HG02973 (cell line): ENCODE measurements around the gene ZNF778.
A peak's percentile ranks its signal among the peaks of the same experiment; 100 is the strongest.

Experiments
- ATAC-seq: cut with Tn5 transposase; IDR thresholded peaks from one replicate; pipeline ENCODE4 v1.9.1; 2021; ENCODE audit warnings: moderate library complexity; ENCODE audit not compliant: unreplicated experiment

The ZNF778 gene

DNA sequence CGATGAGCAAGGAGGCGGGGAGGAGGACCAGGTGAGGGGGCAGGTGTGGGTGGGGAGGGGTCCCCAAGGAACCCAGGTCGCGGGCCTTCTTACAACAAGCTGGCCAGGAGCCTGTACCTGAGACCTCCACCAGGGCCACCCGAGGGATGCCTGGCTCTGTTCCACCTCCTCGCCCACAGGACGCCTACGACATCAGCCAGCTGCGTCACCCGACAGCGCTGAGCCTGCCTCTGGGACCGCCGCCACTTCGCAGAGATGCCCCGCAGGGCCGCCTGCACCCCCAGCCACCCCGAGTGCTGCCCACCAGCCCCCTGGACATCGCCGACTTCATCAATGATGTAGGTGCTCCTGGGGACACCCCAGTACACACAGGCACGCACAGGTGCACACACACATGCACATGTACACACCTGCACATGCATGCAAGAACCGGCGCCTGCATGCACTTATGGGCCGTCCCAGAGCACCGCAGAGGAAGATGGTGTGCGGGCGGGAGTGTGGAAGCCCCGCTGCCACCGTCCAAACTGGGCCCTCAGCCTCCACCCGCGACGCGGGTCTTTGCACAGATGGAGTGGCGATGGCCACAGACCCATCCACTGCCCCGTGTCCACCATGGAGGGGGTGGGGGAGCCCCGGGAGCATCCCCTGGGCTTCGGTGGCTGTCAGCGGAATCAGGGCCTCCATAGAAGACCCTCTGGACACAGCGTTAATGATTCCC is 23.8 kb upstream of the ZNF778 start:
- no peak for ATAC-seq

DNA sequence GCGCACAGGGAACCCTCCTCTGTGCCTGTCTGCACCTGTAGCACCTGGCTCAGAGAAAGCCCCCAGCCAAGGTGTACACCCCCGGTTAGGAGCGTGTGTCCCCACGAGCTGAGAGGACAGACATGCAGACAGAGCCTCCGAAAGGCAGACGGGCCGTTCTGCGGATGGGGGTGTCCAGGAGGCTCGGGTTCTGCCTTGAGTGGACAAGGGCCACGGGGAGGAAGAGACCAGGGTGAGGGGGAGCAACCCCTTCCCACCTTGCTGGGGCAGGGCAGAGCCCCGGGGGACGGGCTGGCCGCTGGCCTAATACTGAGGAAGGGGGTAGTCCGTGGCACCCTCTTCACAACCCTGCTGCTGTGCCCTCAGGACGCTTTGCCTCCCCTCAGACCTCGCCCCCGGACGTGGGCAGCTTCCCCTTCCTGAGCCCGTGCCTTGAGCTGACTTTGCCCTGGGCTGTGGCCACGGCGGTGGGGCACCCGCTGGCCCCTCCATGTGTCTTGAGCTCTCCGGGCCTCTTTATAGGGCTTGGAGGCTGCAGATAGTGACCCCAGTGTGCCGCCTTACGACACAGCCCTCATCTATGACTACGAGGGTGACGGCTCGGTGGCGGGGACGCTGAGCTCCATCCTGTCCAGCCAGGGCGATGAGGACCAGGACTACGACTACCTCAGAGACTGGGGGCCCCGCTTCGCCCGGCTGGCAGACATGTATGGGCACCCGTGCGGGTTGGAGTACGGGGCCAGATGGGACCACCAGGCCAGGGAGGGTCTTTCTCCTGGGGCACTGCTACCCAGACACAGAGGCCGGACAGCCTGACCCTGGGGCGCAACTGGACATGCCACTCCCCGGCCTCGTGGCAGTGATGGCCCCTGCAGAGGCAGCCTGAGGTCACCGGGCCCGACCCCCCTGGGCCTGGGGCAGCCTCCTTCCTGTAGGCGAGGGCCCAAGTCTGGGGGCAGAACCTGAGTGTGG is 22.9 kb upstream of the ZNF778 start:
- no peak for ATAC-seq

DNA sequence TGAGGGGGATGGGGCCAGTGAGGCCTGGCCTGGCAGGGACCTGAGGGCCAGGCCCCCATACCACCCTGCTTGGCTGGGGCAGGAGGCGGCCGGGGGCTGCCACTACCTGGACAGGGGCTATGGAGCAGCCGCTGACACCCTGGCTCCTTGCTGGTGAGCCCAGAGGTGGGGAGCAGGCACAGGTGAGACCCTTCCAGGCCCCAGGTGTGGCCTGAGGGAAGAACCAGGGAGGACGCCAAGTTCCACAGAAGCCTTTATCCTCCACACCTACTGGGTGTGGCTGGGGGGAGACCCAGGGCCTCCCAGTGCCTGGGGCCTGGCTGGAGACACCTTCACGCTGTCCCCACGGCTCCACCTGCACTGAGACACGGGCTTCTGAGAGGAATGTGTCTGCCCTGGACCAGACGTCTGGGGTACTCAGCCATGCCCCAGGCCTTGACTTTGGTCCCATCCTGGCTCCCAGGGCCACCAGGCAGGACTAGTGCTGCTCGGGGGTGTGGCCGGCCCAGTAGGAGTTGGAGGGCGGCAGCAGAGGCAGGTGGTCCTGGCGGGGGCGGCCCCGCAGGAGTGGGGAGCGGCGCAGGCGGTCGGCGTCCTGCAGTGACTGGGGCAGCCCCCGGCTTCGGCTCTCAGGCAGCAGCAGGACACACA is 21.9 kb upstream of the ZNF778 start:
- ATAC-seq: no peak

- no peak for ATAC-seq
Measured at GRCh38 chr16:89197033-89197632, 20.4 kb upstream of the ZNF778 start.

DNA sequence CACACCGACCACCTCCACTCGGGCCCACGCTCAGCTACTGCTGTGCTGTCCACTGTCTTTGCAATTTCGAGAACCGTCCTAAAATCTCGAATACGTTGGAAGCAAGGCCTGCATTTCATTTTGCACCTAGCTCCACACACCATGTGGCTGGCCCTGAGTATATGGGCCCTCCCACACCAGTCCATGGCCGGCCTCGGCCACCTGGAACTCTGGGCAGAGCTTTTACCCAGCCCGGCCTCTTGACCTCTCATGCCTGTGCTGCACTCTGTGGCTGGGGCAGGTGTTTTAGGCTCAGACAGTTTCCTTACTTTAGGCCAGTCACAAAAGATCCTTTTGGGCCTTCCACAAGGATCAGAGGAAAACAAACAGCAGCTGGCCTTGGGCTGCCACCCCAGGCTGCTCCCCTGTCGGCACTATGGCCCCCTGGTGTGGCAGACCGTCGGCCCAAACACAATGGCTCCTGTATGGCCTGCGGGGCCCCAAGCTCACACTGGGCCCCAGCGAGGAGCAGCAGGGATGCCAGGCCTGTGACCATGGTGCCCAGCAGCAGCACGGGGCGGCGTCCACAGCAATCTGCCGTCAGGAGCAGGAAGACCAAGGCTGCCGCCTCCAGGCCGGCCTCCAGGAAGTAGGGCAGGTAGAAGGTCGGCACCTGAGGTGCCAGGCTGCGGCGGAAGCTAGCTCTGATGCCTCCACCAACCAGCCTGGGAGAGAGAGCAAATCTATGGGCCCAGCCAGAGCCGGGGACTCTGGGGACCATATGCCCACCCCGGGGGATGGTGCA is 19.7 kb upstream of the ZNF778 start:
- ATAC-seq: no peak

- no peak for ATAC-seq
Measured at GRCh38 chr16:89198417-89199240, 18.9 kb upstream of the ZNF778 start.

DNA sequence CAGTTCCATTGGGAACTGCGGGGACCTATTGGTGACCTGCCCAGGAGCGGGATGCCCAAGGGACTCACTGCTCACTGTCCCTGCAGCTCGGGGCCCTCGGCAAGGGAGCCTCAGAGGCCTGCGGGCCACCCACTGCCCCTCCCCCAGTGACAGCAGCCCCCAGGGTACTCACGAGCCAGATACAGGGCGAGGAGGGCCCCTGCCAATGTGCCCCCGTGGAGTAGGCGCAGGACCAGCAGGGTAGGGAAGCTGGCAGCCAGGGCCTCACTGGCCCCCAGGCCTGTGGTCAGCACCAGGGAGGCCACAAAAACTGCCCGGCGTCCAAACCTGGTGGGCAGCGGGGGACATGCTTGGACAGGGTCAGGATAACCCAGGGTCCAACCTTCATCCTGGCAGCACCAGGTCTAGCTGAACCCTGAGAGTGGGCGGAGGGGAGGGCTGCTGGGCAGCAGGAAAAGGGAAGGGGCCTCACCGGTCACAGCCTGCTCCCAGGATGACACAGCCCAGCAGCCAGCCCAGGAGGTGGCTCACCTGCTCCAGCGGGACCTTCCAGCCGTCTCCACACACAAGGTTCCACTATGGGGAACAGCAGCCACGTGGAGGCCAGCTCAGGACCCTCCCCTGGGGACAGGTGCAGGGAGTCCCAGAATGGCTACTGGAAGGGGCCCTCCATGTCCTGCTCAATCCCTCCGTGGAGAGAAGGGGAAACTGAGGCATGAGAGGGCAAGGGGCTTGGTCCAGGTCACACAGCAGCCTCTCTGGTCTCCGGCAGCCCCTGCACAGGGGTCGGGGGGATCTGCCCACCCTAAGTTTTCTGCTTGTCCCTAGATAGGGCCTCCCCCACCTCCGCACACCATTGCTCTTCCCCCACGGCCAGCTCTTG is 18.0 kb upstream of the ZNF778 start:
- no peak for ATAC-seq

GRCh38 chr16:89200124-89200849 is 17.2 kb upstream of the ZNF778 start, which contains the start of gene SLC22A31:
Gene SLC22A31, minus strand, starts transcription at chr16:89200537. Its CDS starts 36 bp downstream, at chr16:89200501.
- no peak for ATAC-seq

GRCh38 chr16:89200850-89201411 is 16.6 kb upstream of the ZNF778 start:
- no peak for ATAC-seq

GRCh38 chr16:89201439-89202377 is 15.8 kb upstream of the ZNF778 start:
- peak; percentile 57 for ATAC-seq

DNA sequence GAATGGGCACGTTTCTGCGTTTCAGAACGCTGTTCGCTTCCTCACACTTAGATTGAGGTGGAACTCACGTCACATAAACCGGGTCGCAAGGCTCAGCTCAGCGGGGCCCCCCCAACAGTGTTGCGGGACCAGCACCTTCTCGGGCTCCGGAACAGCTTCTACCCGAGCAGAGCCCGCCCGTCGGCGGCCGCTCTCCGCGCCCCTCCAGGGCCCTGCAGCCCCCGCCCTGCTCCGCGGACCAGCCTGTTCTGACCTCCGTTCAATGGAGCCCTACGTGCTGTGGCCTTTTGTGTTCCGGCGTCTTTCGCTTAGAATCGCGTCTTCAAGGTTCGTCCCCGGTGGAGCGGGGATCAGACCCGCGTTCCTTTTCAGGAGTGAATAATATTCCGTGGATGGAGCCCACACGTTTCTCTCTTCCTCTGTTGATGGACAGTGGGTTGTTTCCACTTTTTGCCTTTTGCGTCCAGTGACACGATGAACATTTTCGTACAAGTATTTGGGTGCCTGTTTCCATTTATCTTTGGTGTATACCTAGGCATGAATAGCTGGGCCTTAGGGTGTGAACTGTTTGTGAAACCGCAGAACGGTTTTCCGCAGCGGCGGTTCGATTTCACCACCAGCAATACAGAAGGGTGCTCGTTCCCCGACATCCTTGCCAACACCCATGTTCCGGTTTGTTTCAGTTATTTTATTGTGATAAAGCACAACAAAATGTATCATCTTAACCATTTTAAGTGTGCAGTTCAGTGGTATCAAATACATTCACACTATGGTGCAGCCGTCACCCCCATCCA is 14.9 kb upstream of the ZNF778 start:
- ATAC-seq: no peak

GRCh38 chr16:89207993-89208392 is 9.5 kb upstream of the ZNF778 start:
- no peak for ATAC-seq

DNA sequence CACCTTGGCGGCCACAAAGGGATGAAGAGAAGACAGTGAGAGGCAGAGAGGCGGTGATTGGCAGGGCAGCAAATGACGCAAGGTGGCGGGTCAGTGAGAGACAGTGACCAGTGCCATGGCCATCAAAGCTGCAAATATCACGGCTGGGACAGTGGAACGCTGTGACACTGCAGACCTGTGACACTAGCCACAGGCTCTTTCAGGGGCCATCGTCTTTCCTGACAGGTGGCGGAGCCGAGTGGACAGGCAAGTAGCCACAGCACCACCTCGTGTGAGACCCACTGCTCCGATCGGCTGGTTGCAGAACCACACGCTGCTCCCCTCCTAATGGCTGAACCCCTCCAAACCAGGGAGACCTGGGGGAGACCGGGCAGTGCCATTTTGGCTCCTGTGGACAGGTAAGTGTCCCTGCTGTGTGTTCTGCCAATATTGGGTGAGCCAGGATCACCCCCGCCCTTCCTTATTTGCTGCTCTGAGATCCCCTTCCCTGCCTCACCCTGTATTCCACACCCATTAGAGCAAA is 7.9 kb upstream of the ZNF778 start:
- no peak for ATAC-seq

DNA sequence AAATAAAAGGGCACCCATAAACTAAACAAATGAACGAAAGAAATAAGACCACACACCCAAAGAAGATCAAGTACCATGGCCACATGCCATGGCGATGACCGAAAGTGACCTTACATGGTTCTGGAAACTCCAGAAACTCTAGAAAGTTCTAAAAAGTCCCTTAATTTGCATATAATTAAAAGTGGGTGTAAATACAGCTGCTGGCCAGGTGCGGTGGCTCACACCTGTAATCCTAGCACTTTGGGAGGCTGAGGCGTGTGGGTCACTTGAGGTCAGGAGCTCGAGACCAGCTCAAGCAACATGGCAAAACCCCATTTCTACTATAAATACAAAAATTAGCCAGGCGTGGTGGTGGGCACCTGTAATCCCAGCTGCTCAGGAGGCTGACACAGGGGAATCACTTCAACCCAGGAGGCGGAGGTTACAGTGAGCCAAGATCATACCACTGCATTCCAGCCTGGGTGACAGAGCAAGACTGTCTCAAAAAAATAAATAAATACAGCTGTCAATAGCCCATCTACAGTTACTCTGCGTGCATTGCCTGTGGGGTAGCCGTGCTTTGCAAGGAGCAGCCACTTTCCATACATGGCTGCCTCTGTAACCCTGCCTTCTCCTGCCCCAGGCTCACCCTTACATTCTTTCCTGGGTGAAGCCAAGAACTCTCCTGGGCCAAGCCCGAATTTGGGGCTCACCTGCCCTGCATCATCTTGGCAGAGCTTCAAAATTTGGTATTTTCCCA is 7.2 kb upstream of the ZNF778 start:
- ATAC-seq: no peak
